ENCODE measurements around the gene HAGH.

The HAGH gene

GRCh38 chr16:1846416-1846815 lies 19.8 kb upstream of the HAGH start:
- Histone ChIP-seq H3F3A (ENCODE audit: control insufficient read depth, insufficient read depth) (no peaks in the 10 kb centered on the region), H3K9me2 (replicated peaks; ENCODE audit: control insufficient read depth, low read length) (no peaks in the 10 kb centered on the region), H4K20me1 (ENCODE audit: control insufficient read depth, insufficient read depth, low read depth, low read length) (no peaks in the 10 kb centered on the region), H3K9me3 (ENCODE audit: control insufficient read depth, insufficient read depth, low read length) (no peaks in the 10 kb centered on the region), H3K4me1 (ENCODE audit: control insufficient read depth, low read length) (0 out of 2 replicates have a peak, but pooled peaks cover 2% of the 10 kb centered on the region), H3K4me3 (ENCODE audit: low read length) (no peak overlapping the region), H3K27ac (ENCODE audit: low read depth, low read length) (no peak overlapping the region), H3K27me3 (ENCODE audit: control insufficient read depth, low read length) (peaks cover 8% of the 10 kb centered on the region), H3K79me2 (ENCODE audit: control insufficient read depth, low read length) (no peaks in the 10 kb centered on the region), H3K36me3 (ENCODE audit: control insufficient read depth, low read length) (no peaks in the 10 kb centered on the region), H3K4me2 (ENCODE audit: low read length) (no peak overlapping the region)
- TF ChIP-seq, protein P1, sequence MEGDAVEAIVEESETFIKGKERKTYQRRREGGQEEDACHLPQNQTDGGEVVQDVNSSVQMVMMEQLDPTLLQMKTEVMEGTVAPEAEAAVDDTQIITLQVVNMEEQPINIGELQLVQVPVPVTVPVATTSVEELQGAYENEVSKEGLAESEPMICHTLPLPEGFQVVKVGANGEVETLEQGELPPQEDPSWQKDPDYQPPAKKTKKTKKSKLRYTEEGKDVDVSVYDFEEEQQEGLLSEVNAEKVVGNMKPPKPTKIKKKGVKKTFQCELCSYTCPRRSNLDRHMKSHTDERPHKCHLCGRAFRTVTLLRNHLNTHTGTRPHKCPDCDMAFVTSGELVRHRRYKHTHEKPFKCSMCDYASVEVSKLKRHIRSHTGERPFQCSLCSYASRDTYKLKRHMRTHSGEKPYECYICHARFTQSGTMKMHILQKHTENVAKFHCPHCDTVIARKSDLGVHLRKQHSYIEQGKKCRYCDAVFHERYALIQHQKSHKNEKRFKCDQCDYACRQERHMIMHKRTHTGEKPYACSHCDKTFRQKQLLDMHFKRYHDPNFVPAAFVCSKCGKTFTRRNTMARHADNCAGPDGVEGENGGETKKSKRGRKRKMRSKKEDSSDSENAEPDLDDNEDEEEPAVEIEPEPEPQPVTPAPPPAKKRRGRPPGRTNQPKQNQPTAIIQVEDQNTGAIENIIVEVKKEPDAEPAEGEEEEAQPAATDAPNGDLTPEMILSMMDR (IDR thresholded peaks at IDR 0.05; ENCODE audit: low read depth, low read length, poor library complexity, severe bottlenecking), result no peak
- no peak for TF ChIP-seq EZH2phosphoT487 (IDR thresholded peaks at IDR 0.05; ENCODE audit: borderline replicate concordance, low read length)

- no peak overlapping the region for H3K4me2 ChIP-seq (ENCODE audit: low read length)
- no peaks in the 10 kb centered on the region for H3F3A ChIP-seq (ENCODE audit: control insufficient read depth, insufficient read depth)
- TF ChIP-seq, protein P1 (IDR thresholded peaks at IDR 0.05; ENCODE audit: low read depth, low read length, poor library complexity, severe bottlenecking), result no peak
- no peak for TF ChIP-seq EZH2phosphoT487 (IDR thresholded peaks at IDR 0.05; ENCODE audit: borderline replicate concordance, low read length)
- H3K9me2 ChIP-seq (replicated peaks; ENCODE audit: control insufficient read depth, low read length), result no peaks in the 10 kb centered on the region
- no peaks in the 10 kb centered on the region for H3K36me3 ChIP-seq (ENCODE audit: control insufficient read depth, low read length)
- H3K79me2 ChIP-seq (ENCODE audit: control insufficient read depth, low read length), result no peaks in the 10 kb centered on the region
- H3K9me3 ChIP-seq (ENCODE audit: control insufficient read depth, insufficient read depth, low read length), result no peaks in the 10 kb centered on the region
- H3K27ac ChIP-seq (ENCODE audit: low read depth, low read length), result no peak overlapping the region
- no peaks in the 10 kb centered on the region for H4K20me1 ChIP-seq (ENCODE audit: control insufficient read depth, insufficient read depth, low read depth, low read length)
- no peak overlapping the region for H3K4me3 ChIP-seq (ENCODE audit: low read length)
- 0 out of 2 replicates have a peak, but pooled peaks cover 2% of the 10 kb centered on the region for H3K4me1 ChIP-seq (ENCODE audit: control insufficient read depth, low read length)
- peaks cover 4% of the 10 kb centered on the region for H3K27me3 ChIP-seq (ENCODE audit: control insufficient read depth, low read length)
These were observed 19.4 kb upstream of the HAGH start for GRCh38 chr16:1845985-1846384.

DNA sequence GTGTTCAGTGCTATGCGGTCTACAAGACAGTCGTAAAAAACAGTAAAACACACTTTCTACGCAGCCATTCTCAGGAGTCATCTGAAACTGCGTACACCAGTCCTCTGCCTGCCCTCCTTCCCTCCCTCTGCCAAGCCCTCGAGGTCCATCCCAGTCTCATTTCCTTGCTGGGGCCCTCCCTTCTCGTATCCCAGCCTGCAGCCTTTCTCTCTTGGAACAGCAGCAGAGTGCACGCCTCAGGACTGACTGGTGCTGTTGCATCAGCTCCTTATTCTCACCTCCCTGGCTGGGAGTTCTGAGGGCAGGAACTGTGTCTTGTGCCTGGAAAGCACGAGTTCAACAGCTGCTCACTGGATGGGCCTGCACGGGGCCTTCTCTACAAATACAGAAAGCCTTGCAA lies 12.9 kb upstream of the HAGH start:
- no peak overlapping the region for H3K27ac ChIP-seq (ENCODE audit: low read depth, low read length)
- H3K4me3 ChIP-seq (ENCODE audit: low read length), result no peak overlapping the region
- H3F3A ChIP-seq (ENCODE audit: control insufficient read depth, insufficient read depth), result no peaks in the 10 kb centered on the region
- no peaks in the 10 kb centered on the region for H3K36me3 ChIP-seq (ENCODE audit: control insufficient read depth, low read length)
- 0 out of 2 replicates have a peak, but pooled peaks cover 4% of the 10 kb centered on the region for H4K20me1 ChIP-seq (ENCODE audit: control insufficient read depth, insufficient read depth, low read depth, low read length)
- no peak overlapping the region for H3K4me2 ChIP-seq (ENCODE audit: low read length)
- no peaks in the 10 kb centered on the region for H3K9me2 ChIP-seq (replicated peaks; ENCODE audit: control insufficient read depth, low read length)
- H3K9me3 ChIP-seq (ENCODE audit: control insufficient read depth, insufficient read depth, low read length), result no peaks in the 10 kb centered on the region
- TF ChIP-seq, protein P1 (IDR thresholded peaks at IDR 0.05; ENCODE audit: low read depth, low read length, poor library complexity, severe bottlenecking), result no peak
- no peak for TF ChIP-seq EZH2phosphoT487 (IDR thresholded peaks at IDR 0.05; ENCODE audit: borderline replicate concordance, low read length)
- H3K79me2 ChIP-seq (ENCODE audit: control insufficient read depth, low read length), result no peaks in the 10 kb centered on the region
- H3K27me3 ChIP-seq (ENCODE audit: control insufficient read depth, low read length), result peaks cover 11% of the 10 kb centered on the region
- 0 out of 2 replicates have a peak, but pooled peaks cover 2% of the 10 kb centered on the region for H3K4me1 ChIP-seq (ENCODE audit: control insufficient read depth, low read length)

All from DOHH2 (cell line).